Fibroblast of pulmonary artery (primary cell): ENCODE measurements around the gene CEP164.

Source experiments
- DNase-seq: peaks from one replicate; pipeline ENCODE4 v3.0.0-alpha.2; 2010; ENCODE audit warnings: low read depth
- H3K4me3 ChIP-seq: replicated peaks from 2 replicates; pipeline ENCODE4 v1.5.1; 2011; ENCODE audit warnings: low read depth, mild to moderate bottlenecking, control low read depth, low read length, moderate library complexity
- TF ChIP-seq, protein P1 (sequence below): IDR thresholded peaks from 2 replicates; pipeline ENCODE4 v1.5.1; 2011; ENCODE audit warnings: mild to moderate bottlenecking, control low read depth, low read length, inconsistent platforms; ENCODE audit errors: missing control alignments

Gene CEP164

DNA sequence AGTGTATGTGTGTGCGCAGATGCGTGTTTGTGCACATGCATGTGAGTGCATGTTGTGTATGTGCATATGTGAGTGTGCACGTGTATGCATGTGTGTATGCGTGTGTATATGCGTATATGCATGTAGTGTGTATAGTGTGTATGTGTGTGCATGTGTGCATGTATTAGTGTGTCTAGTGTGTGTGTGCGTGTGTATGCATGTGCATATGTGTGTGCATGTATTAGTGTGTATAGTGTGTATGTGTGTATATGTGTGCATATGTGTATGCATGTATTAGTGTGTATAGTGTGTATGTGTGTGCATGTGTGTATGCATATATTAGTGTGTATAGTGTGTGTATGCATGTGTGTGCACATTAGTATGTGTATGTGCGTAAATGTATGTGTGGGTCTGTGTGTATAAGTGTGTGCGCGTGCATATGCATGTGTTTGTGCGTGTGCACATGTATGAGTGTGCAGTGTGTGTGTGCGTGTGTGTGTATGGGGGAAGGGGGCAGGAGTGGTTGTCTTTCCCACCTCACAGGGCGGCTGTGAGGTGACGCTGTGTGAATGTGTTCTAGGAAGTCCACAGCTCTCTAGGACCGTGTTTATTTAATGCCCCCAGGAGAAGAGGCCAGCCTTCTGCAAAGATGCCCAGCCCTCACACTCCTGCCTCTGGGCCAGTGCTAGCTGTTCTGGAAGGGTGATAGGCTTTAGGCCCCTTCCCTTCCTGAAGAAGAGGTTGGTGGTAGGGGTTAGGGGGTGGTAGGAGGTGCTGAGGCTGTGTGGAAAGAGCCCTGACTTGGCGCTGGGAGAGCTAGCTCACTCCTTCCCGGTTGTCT, 114.6 kb downstream of the CEP164 start:
- DNase-seq = no peak
- TF ChIP-seq, protein P1, sequence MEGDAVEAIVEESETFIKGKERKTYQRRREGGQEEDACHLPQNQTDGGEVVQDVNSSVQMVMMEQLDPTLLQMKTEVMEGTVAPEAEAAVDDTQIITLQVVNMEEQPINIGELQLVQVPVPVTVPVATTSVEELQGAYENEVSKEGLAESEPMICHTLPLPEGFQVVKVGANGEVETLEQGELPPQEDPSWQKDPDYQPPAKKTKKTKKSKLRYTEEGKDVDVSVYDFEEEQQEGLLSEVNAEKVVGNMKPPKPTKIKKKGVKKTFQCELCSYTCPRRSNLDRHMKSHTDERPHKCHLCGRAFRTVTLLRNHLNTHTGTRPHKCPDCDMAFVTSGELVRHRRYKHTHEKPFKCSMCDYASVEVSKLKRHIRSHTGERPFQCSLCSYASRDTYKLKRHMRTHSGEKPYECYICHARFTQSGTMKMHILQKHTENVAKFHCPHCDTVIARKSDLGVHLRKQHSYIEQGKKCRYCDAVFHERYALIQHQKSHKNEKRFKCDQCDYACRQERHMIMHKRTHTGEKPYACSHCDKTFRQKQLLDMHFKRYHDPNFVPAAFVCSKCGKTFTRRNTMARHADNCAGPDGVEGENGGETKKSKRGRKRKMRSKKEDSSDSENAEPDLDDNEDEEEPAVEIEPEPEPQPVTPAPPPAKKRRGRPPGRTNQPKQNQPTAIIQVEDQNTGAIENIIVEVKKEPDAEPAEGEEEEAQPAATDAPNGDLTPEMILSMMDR = no peak
- no peak overlapping the region for H3K4me3 ChIP-seq

DNA sequence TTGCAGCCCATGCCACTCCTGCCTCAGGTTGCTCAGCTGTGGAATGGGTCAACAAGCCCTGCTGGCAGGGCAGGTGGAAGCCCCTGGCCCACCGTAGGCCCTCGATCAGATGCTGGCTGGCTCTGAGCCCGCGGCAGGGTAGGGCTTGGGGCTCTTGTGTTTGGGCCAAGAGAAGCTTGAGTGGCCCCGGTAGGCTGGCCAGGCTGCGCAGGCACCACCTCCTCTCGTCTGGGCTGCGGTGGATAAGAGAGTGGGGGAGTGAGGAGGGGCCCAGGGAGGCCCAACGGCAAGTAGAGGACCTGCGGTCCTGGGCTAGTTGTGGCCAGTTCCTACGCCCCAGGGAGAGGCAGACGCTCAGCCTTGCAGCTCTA, 115.2 kb downstream of the CEP164 start:
- no peak overlapping the region for H3K4me3 ChIP-seq
- TF ChIP-seq, protein P1 = no peak
- no peak for DNase-seq

DNA sequence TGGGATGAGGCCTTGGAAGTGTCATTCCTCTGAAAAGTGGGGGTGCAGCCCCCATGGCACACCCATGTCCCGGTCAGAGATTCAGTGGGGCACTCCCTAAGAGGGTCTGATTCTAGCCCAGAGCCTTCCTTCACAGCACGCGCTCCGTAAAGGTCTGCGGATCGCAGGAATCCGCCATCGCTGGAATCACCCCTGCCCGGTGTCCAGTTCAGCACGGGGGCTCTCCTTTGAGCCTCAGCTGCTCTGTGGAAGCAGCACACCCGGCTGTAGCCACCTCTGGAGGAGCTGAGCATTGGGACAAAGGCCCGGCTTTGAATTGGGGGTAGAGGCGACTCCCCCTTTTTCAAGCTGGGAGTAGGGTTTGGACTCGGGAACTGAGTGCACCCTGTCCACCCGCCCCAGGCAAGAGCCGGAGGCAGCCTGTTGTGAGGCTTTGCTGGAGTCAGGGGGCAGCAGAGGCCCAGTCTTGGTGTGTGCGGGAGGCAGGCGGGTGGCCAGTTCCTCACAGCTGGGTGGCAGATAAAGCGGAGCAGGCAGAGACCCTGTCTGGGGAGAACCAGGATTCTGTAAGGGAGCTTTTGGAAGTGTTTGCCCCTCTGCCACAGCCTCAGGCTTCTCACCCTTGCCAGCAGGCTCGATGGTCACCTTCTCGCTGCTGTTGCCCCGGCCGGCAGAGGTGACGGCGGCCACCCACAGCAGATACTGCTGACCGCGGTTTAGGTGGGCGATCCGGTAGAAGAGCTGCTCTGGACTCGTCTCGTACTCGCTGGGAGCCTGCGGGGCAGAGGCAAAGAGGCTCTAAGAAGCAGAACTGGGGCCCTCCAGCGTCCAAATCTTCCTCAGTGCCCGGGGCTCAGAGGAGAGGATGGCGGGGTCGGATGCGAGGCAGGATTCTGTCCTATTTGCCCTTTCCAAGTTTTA, 115.9 kb downstream of the CEP164 start:
- peak; percentile 42 for DNase-seq
- TF ChIP-seq, protein P1 = peak; percentile 54
- no peak overlapping the region for H3K4me3 ChIP-seq

DNA sequence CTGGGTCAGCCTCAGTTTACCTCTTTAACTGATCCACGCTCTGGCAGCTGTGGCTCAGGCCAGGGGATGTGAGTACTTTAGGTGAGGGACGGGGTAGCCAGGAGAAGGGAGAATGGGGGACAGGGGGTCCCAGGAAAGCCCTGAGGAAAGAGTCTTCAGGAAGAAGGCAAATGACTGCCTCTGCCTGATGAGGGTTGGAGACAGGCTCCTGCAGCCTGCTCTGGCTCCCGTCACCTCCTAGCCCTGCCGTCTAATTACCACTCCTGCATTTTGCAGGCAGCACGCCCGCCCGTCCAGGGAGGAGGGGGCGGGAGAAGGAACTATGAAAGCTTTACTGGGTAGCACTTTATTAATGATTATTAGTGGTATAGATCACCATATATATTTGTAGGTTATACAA, 116.6 kb downstream of the CEP164 start:
- no peak for DNase-seq
- TF ChIP-seq, protein P1 = no peak
- H3K4me3 ChIP-seq = no peak overlapping the region

DNA sequence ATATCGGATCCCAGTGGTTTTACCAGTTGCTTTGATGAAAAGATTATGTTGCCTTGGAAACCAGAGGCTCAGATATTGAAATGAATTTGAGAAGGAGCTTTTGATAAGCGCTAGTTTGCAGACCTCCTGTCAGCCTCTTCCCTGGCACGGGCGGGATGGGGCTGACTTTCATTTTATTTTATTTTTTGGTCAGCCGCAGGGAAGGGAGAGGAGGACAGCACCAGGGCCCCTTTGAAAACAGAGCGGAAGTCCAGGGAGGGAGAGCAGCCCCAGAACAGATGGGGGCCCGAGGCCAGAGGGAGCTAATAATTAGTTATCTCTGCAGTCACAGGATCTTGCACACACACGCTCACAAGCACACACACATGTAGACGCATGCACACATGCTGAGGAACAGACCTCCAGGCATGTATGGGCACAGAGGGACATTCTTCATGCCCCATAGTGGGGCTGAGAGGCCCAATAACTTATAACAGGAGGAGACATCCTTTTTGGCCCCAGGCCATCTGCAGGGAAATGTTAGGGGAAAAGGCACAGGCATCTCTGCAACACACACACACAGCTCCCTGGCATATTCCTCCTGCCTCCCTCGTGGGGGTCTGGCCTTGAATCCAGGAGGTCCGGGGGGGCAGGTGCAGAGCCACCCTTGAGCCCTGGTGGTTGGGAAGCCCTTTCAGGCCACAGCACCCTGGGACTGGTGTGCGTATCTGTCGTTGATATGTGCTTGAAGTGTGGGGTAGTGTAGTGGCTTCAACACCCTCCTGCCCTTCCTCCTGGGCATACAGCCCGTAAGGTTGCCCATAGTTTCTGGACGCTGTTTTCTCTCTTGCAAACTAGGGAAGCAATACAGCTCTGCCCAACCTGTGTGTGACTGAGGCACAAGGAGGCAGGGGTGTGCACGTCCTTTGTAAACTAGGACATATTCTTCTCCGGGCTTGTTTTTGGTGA, 117.3 kb downstream of the CEP164 start:
- H3K4me3 ChIP-seq = no peak overlapping the region
- no peak for DNase-seq
- TF ChIP-seq, protein P1 = no peak

GRCh38 chr11:117449111-117449693, 121.5 kb downstream of the CEP164 start:
- no peak for DNase-seq
- TF ChIP-seq, protein P1 = no peak
- no peak overlapping the region for H3K4me3 ChIP-seq
